Subcutaneous abdominal adipose tissue (tissue), 5 donors: ENCODE results near the gene CNKSR1.

ENCODE experiments used
- H3K27ac ChIP-seq: one replicate; pipeline ENCODE4 v1.7.0; 2013; ENCODE audit warnings: low read depth, mild to moderate bottlenecking, inconsistent platforms, low read length, moderate library complexity
- H3K27me3 ChIP-seq, 5 donors: one replicate each; pipeline ENCODE4 v1.7.0; 2013; ENCODE audit warnings: low read length in 5 of 5, inconsistent platforms in 1 of 5; ENCODE audit not compliant: control insufficient read depth in 5 of 5, insufficient read depth in 4 of 5
- H3K36me3 ChIP-seq, 5 donors: one replicate each; pipeline ENCODE4 v1.7.0; 2013; ENCODE audit warnings: low read length in 5 of 5; ENCODE audit not compliant: control insufficient read depth in 5 of 5, insufficient read depth in 5 of 5
- H3K4me1 ChIP-seq, 5 donors: one replicate each; pipeline ENCODE4 v1.7.0; 2013; ENCODE audit warnings: low read length in 5 of 5, mild to moderate bottlenecking in 3 of 5, moderate library complexity in 1 of 5; ENCODE audit not compliant: control insufficient read depth in 5 of 5, insufficient read depth in 5 of 5
- H3K4me3 ChIP-seq, 5 donors: one replicate each; pipeline ENCODE4 v1.7.0; 2013; ENCODE audit warnings: low read length in 5 of 5, low read depth in 1 of 5
- H3K9ac ChIP-seq, 5 donors: one replicate each; pipeline ENCODE4 v1.7.0; 2013; ENCODE audit warnings: low read length in 5 of 5, mild to moderate bottlenecking in 4 of 5, moderate library complexity in 3 of 5
- H3K9me3 ChIP-seq, 5 donors: one replicate each; pipeline ENCODE4 v1.7.0; 2013; ENCODE audit warnings: low read length in 5 of 5; ENCODE audit not compliant: control insufficient read depth in 5 of 5
- donor health status: healthy.
- donor health status: healthy.
- donor health status: healthy.
- donor health status: healthy.
- donor health status: healthy.

Gene CNKSR1

DNA sequence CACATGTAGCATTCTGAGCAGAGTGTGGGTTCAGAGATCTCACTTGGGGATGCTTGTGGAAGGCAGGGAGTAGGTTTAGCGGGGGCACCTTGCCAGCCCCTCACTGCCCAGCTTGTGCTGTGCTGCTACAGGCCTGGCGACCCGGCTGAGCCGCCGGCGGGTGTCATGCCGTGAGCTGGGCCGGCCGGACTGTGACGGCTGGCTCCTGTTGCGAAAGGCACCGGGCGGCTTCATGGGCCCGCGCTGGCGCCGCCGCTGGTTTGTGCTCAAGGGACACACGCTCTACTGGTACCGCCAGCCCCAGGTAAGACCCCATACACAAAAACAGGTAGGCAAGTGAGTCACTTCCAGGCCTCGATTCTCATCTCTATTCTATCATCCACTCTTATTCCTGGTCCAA is 7.6 kb downstream of the CNKSR1 start:
- Histone ChIP-seq H3K27ac (no peak overlapping the region), H3K9ac (no peak overlapping the region), H3K36me3 (no peaks in the 10 kb centered on the region), H3K27me3 (peaks cover 0 to 3% (median 0%) of the 10 kb centered on the region in 5 donors), H3K4me3 (no peak overlapping the region), H3K4me1 (no peaks in the 10 kb centered on the region), H3K9me3 (no peaks in the 10 kb centered on the region)

DNA sequence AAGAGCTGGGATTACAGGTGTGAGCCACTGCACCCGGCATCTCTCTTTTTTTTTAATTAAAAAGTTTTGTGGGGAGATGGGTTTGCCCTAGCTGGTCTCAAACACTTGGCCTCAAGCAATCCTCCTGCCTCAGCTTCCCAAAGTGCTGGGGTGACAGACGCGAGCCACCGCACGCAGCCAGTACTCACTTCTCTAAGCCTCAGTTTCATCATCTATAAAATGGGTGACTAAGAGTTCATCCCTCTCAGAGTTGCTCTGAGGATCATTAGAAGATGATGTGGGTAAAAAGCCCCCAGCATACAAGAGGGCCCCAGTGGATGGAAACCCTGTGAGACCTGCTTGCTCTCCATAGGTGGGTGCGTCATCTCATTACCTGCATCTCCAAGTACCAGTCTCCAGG is 10.6 kb downstream of the CNKSR1 start:
- no peaks in the 10 kb centered on the region for H3K36me3 ChIP-seq
- no peaks in the 10 kb centered on the region for H3K4me1 ChIP-seq
- H3K27ac ChIP-seq = no peak overlapping the region
- no peak overlapping the region for H3K4me3 ChIP-seq
- peaks cover 0 to 3% (median 0%) of the 10 kb centered on the region in 5 donors for H3K27me3 ChIP-seq
- H3K9me3 ChIP-seq = no peaks in the 10 kb centered on the region
- no peak overlapping the region for H3K9ac ChIP-seq

DNA sequence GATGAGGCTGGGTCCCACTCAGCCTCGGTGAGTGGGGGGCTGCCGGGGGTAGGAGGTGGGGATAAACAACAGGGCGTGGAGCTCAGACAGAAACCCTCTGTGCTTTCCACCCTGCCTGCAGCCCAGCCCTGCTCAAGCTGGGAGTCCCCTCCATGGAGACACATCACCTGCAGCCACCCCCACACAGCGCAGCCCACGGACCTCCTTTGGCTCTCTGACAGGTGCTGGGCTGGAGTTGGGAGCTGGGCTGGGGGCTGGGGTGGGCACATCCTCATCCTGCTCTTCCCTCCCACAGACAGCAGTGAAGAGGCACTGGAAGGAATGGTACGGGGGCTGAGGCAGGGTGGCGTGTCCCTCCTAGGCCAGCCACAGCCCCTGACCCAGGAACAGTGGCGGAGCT is 11.2 kb downstream of the CNKSR1 start:
- H3K4me3 ChIP-seq = no peak overlapping the region
- H3K4me1 ChIP-seq = no peaks in the 10 kb centered on the region
- H3K9me3 ChIP-seq = no peaks in the 10 kb centered on the region
- peaks cover 0 to 3% (median 0%) of the 10 kb centered on the region in 5 donors for H3K27me3 ChIP-seq
- H3K36me3 ChIP-seq = no peaks in the 10 kb centered on the region
- no peak overlapping the region for H3K9ac ChIP-seq
- H3K27ac ChIP-seq = no peak overlapping the region

DNA sequence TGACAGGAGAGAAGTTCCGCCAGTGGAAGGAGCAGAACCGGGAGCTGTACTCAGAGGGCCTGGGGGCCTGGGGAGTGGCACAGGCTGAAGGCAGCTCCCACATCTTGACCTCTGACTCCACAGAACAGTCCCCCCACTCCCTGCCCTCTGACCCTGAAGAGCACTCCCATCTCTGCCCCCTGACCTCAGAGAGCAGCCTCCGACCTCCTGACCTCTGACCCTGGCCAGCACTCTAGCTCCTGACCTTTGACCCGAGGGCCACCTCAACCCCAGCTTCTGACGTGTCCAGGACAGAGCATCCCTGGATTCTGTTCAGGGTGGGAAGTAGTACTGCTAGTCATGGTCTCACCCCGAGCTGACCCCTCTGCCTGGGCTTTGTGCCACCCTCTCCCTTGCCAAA is 12.0 kb downstream of the CNKSR1 start:
- Histone ChIP-seq H3K9me3 (no peaks in the 10 kb centered on the region), H3K9ac (no peak overlapping the region), H3K4me1 (no peaks in the 10 kb centered on the region), H3K4me3 (no peak overlapping the region), H3K27me3 (peaks cover 0 to 3% (median 0%) of the 10 kb centered on the region in 5 donors), H3K27ac (no peak overlapping the region), H3K36me3 (no peaks in the 10 kb centered on the region)

DNA sequence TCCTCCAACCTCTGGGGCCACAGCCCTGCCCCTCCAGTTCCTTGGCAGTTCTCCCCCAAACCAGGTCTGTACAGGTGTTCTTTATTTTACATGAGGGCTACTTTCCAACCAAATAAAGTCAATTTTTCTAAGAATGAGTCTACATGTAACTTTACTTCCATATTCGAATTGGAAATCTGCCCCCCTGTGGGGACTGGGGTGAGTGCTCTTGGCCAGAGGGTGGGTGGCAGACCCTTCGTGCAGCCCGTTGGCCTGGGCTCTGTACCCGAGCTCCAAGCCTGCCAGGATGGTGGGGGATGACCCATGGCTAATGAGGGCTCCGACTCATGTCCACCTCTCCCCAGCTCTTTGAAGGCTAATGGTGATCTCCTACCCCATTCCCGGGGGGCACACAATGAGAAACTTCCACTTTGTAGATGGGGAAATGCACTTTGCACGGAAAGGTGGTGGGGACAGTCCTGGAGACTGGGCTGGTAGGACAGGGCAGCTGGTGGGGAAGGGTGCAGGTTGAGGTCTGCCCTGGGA is 12.5 kb downstream of the CNKSR1 start:
- Histone ChIP-seq H3K27me3 (peaks cover 0 to 3% (median 0%) of the 10 kb centered on the region in 5 donors), H3K36me3 (no peaks in the 10 kb centered on the region)

DNA sequence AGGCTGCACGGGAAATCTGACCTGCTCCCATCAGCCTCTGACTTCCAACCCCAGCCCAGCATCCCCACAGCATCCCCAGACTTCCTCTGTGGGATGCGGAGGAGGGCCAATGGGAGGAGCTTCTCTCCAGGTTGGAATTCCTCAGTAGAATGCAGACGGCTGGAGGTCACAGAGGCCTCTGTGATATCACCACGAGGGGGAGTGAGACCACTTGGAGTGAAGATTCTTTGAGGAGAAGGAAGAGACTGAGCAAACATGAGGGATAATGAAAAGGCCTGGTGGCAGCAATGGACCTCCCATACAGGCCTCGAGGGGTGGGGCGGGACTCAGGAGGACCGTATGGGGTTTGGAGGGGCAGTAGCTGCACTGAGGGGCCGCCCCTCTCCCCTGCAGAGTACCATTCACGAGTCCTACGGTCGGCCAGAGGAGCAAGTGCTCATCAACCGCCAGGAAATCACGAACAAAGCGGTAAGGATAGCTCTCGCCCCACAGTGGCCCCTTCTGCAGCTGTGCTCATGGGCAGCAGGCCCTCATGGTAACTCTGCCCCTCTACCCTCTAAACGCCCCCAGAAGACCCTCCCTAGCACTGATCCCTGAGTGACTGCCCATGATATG is 13.2 kb downstream of the CNKSR1 start, which contains the start of gene CATSPER4:
CATSPER4 (plus strand) TSS at position 230 of the 615 bp plus-strand sequence; CDS start at position 256, 26 bp downstream.
- no peaks in the 10 kb centered on the region for H3K36me3 ChIP-seq
- H3K9ac ChIP-seq = no peak within 1 kb of the TSS
- peaks cover 0 to 3% (median 0%) of the 10 kb centered on the region in 5 donors for H3K27me3 ChIP-seq
- no peaks in the 10 kb centered on the region for H3K4me1 ChIP-seq
- H3K27ac ChIP-seq = no peak within 1 kb of the TSS
- no peak within 1 kb of the TSS for H3K4me3 ChIP-seq
- no peaks in the 10 kb centered on the region for H3K9me3 ChIP-seq

More for the DNA sequence above, 12.5 kb downstream of the CNKSR1 start:
- H3K27ac ChIP-seq = no peak overlapping the region
- no peak overlapping the region for H3K4me3 ChIP-seq
- no peak overlapping the region for H3K9ac ChIP-seq
- no peaks in the 10 kb centered on the region for H3K4me1 ChIP-seq
- no peaks in the 10 kb centered on the region for H3K9me3 ChIP-seq

DNA sequence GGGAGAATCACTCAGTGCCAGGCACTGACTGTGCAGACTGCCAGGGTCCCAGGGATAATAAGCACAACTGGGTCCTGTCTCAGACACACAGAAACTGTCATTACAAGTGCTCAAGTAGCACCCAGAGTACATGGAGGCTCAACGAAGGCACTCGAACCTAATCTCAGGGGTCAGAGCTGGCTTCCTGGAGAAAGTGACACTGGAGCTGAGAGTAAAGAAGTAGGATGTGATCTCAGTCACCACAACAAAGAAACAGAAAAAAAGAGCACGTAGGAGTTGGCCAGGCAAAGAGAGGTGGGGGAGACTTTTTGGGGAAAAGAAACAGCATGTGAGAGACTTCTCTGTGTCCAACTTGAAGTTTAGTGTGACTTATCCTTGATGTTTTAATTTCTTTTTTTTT is 14.4 kb downstream of the CNKSR1 start:
- Histone ChIP-seq H3K4me1 (no peaks in the 10 kb centered on the region), H3K27ac (no peak overlapping the region), H3K27me3 (peaks cover 0 to 3% (median 0%) of the 10 kb centered on the region in 5 donors)

DNA sequence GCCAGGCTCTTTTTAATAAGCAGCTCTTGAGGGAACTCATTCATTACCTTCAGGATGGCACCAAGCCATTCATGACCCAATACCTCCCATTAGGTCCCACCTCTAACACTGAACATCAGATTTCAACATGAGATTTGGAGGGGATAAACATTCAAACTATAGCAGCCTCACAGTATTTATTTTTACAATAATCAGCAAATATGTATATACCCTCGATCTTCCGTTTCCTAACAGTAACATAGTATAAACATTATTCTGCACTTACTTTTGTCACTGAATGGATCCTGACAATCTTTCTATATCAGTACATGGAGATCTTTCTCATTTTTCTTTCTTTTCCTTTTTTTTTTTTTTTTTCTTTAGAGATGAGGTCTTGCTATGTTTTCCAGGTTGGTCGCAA is 18.5 kb downstream of the CNKSR1 start:
- Histone ChIP-seq H3K4me1 (peaks cover 0 to under 1% (median 0%) of the 10 kb centered on the region in 5 donors), H3K9me3 (no peaks in the 10 kb centered on the region), H3K27ac (no peak overlapping the region), H3K9ac (no peak overlapping the region), H3K27me3 (peaks cover under 1 to 4% (median 3%) of the 10 kb centered on the region in 5 donors), H3K4me3 (no peak overlapping the region), H3K36me3 (no peaks in the 10 kb centered on the region)

More for the DNA sequence above, 14.4 kb downstream of the CNKSR1 start:
- Histone ChIP-seq H3K36me3 (no peaks in the 10 kb centered on the region), H3K9ac (no peak overlapping the region), H3K9me3 (no peaks in the 10 kb centered on the region), H3K4me3 (no peak overlapping the region)

DNA sequence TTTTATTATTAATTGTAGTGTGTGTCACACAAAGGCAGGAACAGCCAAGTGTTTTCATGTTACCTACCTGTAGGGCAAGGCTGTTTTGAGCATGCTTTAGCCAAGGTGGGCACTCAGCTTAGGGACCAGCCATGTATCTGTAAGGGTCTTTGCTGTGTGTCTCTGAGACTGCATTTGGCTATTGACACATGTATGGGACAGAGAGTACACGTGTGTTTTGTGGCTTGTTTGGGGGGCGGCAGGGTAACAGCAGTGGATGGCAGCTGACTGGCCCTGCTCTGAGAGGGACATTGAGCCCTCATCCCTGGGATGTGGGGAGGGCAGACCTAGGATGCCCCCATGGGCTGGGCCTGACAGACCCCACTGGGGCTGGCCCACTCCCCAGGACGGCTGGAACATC is 20.0 kb downstream of the CNKSR1 start:
- H3K9ac ChIP-seq = no peak overlapping the region
- H3K4me3 ChIP-seq = no peak overlapping the region
- H3K4me1 ChIP-seq = peaks cover 0 to 7% (median 6%) of the 10 kb centered on the region in 5 donors
- H3K9me3 ChIP-seq = no peaks in the 10 kb centered on the region
- H3K36me3 ChIP-seq = no peaks in the 10 kb centered on the region
- peaks cover 3 to 10% (median 8%) of the 10 kb centered on the region in 5 donors for H3K27me3 ChIP-seq
- H3K27ac ChIP-seq = no peak overlapping the region

DNA sequence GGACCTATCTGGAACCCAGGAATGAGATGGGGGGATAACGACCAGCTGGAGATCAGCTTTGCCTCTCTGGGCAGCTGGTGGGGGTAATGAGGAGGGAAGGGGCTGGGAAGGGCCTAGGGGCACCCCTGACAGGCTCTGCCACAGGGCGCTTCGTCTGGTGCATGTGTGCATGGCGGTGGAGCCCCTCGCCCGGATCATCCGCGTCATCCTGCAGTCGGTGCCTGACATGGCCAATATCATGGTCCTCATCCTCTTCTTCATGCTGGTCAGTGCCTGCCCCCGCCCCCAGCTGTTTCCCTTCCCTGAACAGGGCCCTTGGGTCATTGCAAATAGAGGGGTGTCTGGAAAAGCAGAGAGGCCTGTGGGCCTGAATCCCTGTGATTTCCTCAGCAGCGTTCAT is 20.5 kb downstream of the CNKSR1 start:
- Histone ChIP-seq H3K9me3 (peaks cover 0 to 2% (median 0%) of the 10 kb centered on the region in 5 donors), H3K36me3 (no peaks in the 10 kb centered on the region)

More for the DNA sequence above, 20.5 kb downstream of the CNKSR1 start:
- H3K4me3 ChIP-seq = no peak overlapping the region
- peaks cover 0 to 7% (median 6%) of the 10 kb centered on the region in 5 donors for H3K4me1 ChIP-seq
- H3K27ac ChIP-seq = no peak overlapping the region
- peaks cover 3 to 14% (median 8%) of the 10 kb centered on the region in 5 donors for H3K27me3 ChIP-seq
- no peak overlapping the region for H3K9ac ChIP-seq
